Stimulated activated memory B cell treated with anti-CD40 and anti-IgM and Interleukin-4, amounts not matched to agents 10 μg/mL and 1 μg/mL and 100 μg/mL, for 72 hours (primary cell): Measurements from ENCODE around the gene LRFN2.

ENCODE experiments used
- ATAC-seq: fragments of 150-1000 bp; cut with Tn5 transposase; 2 replicates; pipeline ENCODE4 v1.10.0; 2021
- H3K27ac Mint-ChIP-seq: one replicate; pipeline ENCODE4 v1.8.0; 2022; ENCODE audit warnings: mild to moderate bottlenecking, mixed read lengths
- H3K27me3 Mint-ChIP-seq: one replicate; pipeline ENCODE4 v1.8.0; 2022; ENCODE audit warnings: mixed read lengths
- H3K36me3 Mint-ChIP-seq: one replicate; pipeline ENCODE4 v1.8.0; 2022; ENCODE audit warnings: mixed read lengths
- H3K4me1 Mint-ChIP-seq: one replicate; pipeline ENCODE4 v1.8.0; 2022; ENCODE audit warnings: mixed read lengths
- H3K4me3 Mint-ChIP-seq: one replicate; pipeline ENCODE4 v1.8.0; 2022; ENCODE audit warnings: mild to moderate bottlenecking, moderate library complexity, mixed read lengths
- H3K9me3 Mint-ChIP-seq: one replicate; pipeline ENCODE4 v1.8.0; 2022; ENCODE audit warnings: mixed read lengths

The LRFN2 gene

DNA sequence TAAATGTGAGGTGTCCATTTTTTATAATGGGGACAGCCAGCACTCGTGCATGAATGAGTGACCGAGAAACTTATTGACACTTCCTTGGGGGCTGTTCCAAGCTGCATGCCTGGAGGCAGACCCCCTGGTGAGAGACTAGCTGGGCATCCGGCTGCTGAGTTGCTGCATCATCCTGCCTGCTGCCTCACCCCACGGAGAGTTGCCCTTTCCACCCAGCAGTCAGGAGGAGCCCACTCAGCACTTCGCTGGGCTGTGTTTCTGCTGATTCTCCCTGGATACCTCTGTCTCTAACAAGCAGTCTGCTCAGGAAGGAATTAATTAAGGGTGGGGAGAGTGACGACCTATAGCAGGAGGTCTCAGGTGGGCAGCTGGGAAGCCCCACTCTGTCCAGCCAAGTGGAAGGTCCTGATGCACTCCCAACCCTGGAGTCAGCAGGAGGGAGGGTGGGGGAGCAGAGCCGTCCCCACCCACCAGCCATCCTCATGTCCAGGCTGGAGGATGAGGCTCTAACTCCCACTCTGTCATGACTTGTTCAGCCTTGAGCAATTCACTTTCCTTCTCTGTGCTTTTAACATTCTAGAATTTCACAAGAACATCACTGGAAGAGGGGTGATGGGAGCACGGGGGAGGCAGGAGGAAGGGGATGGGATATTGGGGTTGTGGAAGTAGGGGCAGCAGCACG lies 177.3 kb downstream of the LRFN2 start:
- ATAC-seq = no peak
- Mint-ChIP-seq H3K27ac (no peak overlapping the region), H3K27me3 (peaks cover 9% of the 10 kb centered on the region), H3K9me3 (no peaks in the 10 kb centered on the region), H3K4me3 (no peak overlapping the region), H3K4me1 (no peaks in the 10 kb centered on the region), H3K36me3 (no peaks in the 10 kb centered on the region)

DNA sequence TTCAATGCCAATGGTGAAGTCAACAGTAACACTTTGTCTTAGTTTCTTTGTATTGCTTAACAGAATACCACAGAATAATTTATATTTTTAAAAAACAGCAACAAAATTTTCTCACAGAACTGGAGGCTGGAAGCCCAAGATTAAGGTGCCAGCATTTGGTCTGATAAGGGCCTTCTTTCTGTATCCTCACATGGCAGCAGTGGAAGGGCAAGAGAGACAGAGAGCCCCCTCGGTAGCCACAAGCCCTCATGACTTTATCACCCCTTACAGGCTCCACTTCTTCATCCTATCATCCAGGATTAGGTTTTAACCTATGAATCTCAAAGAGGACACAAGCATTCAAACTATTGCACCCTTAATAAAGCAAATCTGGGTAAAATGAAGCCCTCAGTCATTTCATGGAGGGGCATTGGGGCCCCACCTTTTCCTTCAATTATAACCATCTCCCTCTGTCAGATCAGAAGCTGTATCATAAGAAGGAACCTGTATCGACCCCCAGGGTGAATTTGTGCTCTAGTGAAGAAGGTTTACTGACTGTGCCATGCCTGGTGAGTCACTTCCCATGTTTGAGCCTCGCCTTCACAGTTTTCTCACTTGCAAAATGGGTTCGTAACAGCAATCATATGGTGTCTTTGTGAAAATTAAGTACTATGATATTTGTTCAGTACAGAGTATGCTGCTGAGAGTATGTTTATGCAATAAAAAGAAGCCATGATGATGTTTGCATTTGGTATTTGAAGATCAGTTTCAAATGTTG lies 178.2 kb downstream of the LRFN2 start:
- no peaks in the 10 kb centered on the region for H3K4me1 Mint-ChIP-seq
- no peaks in the 10 kb centered on the region for H3K9me3 Mint-ChIP-seq
- H3K27ac Mint-ChIP-seq = no peak overlapping the region
- H3K4me3 Mint-ChIP-seq = no peak overlapping the region
- no peak for ATAC-seq
- peaks cover 9% of the 10 kb centered on the region for H3K27me3 Mint-ChIP-seq
- no peaks in the 10 kb centered on the region for H3K36me3 Mint-ChIP-seq

DNA sequence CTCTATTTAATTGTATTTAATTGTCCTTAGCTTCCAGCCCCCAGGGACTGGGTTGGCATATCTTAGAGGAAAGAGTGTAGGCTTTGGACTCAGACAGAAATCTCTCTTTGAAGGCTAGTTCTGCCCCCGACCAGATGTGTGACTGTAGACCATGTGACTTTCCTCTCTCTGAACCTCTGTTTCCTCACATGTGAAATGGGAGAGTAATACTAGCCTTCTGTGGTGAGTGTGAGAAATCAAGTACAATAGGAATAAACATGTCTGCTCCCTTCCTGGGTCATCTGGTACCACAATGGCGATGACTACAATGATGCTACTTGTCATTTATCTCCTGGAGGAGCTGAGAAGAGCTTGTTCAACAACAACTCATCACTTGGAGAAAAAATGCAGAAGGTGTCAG lies 179.9 kb downstream of the LRFN2 start:
- Mint-ChIP-seq H3K36me3 (no peaks in the 10 kb centered on the region), H3K27ac (no peak overlapping the region), H3K4me3 (no peak overlapping the region), H3K4me1 (no peaks in the 10 kb centered on the region), H3K27me3 (peaks cover 9% of the 10 kb centered on the region), H3K9me3 (no peaks in the 10 kb centered on the region)
- ATAC-seq = no peak

DNA sequence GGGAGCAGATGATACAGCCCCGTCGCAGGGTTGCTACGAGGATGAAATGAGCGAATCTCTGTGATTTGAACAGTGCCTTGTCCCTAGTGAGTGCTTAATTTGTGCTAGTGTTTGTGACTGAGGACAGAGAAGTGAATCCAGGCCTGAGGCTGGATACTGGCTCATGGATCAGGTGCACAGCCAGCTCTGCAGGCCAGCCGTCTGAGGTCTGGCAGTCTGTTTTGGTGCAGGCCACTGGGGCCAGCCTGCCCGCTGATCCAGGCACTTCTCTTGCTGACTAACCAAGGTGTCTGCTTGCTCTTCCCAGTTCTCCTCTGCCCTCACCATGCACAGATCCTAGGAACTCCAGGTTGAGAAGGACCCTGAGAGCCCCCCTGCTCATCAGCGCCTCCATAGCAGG lies 181.0 kb downstream of the LRFN2 start:
- Mint-ChIP-seq H3K9me3 (no peaks in the 10 kb centered on the region), H3K27me3 (peaks cover under 1% of the 10 kb centered on the region), H3K4me1 (no peaks in the 10 kb centered on the region), H3K4me3 (no peak overlapping the region), H3K27ac (no peak overlapping the region), H3K36me3 (no peaks in the 10 kb centered on the region)
- ATAC-seq = no peak

DNA sequence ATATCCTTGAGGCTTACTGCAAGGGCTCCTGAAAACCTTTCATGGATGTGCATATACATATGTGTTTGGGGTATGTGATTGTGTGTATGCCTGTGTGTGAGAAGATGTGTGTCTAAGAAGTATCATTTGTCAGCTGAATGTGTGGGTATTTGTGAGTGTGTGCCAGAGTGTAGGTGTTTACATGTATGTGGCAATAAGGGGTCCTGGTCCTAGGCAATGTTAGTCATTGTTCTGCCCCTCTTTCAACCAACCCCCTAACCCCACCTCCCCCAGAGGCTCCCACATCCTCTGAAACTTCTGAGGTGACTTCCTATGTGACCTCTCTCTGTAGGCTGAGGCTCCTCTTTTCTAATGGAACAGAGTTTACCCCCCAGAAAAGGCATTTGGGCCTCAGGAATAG lies 186.4 kb downstream of the LRFN2 start:
- Mint-ChIP-seq H3K36me3 (no peaks in the 10 kb centered on the region), H3K27me3 (no peaks in the 10 kb centered on the region), H3K27ac (no peak overlapping the region), H3K4me3 (no peak overlapping the region), H3K4me1 (no peaks in the 10 kb centered on the region), H3K9me3 (no peaks in the 10 kb centered on the region)
- ATAC-seq = no peak

DNA sequence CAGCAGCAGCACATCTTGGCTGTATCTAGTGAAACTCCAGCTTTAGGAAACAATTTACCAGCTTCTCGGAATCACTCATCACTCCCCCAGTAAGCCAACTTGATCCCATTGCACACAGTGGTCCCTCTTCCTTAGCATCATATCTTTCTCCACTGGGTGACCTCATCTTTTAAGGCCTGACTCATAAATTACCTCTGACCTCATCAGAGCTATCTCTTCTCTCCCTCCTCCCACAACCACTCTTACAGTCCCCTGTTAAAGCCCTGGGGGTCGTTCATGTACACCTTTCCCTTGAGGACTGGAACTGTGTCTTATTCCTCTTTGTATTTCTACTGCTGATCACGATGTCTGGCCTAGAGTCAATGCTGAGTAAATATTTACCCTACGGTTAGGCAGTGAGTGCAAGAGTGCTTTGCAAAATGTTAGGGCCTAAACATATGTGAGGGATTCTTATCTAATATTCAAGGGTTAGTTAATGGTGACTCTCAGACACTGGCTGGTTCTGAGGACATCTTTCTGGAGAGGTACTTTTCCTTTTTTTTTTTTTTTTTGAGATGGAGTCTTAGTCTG lies 187.2 kb downstream of the LRFN2 start:
- no peak for ATAC-seq
- no peak overlapping the region for H3K4me3 Mint-ChIP-seq
- no peak overlapping the region for H3K27ac Mint-ChIP-seq
- H3K36me3 Mint-ChIP-seq = no peaks in the 10 kb centered on the region
- H3K4me1 Mint-ChIP-seq = no peaks in the 10 kb centered on the region
- H3K9me3 Mint-ChIP-seq = no peaks in the 10 kb centered on the region
- no peaks in the 10 kb centered on the region for H3K27me3 Mint-ChIP-seq

DNA sequence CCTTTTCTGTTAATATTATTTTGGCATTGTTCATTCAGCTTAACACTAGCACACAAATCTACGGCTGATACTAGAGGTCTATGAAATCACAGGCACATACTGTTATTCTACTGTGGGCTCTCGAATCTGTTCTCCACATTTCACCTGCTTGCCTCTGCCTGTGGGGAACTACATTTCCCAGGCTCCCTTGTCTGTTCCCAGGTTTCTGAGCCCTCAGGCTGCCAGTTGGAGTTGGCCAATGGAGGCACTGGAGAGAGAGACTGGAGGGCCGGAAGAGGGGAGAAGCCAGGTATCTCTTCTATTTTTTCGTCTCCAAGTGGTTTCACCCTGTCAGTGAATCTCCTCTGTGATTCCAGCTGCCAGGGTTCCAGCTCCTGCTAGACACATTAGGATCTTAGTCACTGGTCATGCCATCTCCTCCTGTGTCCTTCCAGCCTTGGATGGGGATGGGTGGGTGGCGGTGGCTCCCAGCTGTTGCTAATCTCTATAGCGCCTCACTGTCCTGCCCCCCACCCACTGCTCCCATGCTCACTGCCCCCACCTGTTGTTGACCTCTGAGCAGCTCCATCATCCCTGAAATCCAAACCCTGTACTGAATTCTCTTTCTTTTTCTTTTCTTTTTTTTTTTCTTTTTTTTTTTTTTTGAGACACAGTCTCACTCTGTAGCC lies 188.2 kb downstream of the LRFN2 start:
- H3K9me3 Mint-ChIP-seq = no peaks in the 10 kb centered on the region
- H3K4me1 Mint-ChIP-seq = no peaks in the 10 kb centered on the region
- no peak overlapping the region for H3K4me3 Mint-ChIP-seq
- no peaks in the 10 kb centered on the region for H3K36me3 Mint-ChIP-seq
- H3K27ac Mint-ChIP-seq = no peak overlapping the region
- no peaks in the 10 kb centered on the region for H3K27me3 Mint-ChIP-seq
- ATAC-seq = no peak

DNA sequence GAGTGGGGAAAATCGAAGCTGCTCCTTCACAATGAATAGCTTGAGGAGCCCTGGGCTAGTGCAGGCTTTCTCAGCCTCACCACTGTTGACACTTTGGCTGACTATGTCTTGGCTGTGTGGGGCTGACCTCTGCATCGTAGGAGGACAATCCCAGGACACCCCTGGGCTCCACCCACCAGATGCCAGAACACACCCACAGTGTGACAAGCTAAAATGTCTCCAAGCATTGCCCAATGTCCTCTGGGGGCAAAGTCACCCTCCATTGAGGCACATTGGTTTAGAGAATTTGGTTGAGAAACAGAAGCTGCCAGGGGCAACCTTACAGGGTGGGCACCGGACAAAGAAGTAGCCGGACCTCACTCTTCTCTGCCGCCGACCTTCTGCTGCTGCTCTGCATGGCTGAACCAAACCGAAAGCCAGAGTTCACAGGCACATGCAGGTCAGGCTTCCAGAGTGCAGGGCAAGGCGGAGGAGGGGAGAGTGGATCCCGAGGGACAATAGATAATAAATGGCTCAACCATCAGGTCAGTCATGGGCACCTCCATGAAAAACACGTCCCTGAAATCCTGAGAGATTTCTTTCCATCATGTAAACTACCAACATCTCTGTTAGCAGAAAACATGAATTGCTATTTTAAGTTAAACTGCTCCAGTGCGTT lies 189.0 kb downstream of the LRFN2 start:
- no peaks in the 10 kb centered on the region for H3K4me1 Mint-ChIP-seq
- no peaks in the 10 kb centered on the region for H3K36me3 Mint-ChIP-seq
- H3K4me3 Mint-ChIP-seq = no peak overlapping the region
- ATAC-seq = no peak
- H3K9me3 Mint-ChIP-seq = no peaks in the 10 kb centered on the region
- H3K27me3 Mint-ChIP-seq = no peaks in the 10 kb centered on the region
- H3K27ac Mint-ChIP-seq = no peak overlapping the region

DNA sequence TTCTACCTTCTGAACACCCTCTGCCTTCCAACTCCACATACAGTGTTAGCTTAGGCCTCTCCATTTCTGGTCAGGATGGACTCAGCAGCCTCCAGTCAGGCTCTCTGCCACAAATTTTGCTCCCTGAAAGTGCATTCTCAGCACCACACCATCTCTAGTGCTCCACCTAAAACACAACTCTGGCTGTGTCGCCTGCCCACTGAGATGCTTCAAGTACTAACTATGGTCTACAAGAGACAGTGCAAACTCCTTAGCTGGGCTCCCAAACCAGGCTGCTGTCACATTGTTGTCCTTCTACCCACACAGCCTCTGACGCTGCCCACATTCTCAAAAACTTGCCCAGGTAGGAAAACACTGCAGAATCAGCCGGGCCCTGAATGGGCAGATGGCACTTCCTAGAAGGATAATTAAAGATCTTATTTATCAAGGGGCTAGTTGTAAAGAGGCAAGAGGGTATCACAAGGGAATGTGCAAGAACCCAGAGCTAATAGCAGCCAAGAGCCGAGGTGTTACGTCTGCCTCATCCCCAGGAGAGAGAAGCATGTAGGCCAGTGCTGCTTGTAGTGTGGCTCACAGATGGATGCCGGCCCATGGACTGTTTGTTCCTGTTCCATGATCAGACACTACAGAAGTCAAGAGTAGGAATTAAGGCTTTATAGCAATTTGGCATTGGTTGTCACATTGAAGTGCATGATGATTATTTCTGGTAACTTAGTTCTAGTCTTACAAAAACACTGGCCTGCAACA lies 189.7 kb downstream of the LRFN2 start:
- H3K27me3 Mint-ChIP-seq = no peaks in the 10 kb centered on the region
- no peak for ATAC-seq
- H3K4me3 Mint-ChIP-seq = no peak overlapping the region

DNA sequence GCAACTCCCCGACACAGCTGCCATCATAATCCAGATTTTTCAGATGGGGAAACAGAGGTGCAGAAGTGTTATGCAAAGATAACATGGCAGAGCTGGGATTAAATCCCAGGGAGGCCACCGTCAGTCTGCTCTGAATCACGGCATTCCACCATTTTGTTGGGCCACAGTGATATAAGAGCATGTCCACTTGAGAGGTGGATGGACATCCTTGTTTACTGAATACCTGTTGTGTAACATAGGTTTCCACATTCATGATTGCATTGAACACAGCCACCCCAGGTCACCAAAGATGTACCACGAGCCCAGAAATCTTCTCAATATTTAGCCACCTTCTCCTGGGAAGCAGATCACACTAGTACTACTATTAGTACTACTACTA lies 191.5 kb downstream of the LRFN2 start:
- Mint-ChIP-seq H3K27ac (no peak overlapping the region), H3K4me1 (no peaks in the 10 kb centered on the region), H3K4me3 (no peak overlapping the region), H3K27me3 (no peaks in the 10 kb centered on the region), H3K36me3 (no peaks in the 10 kb centered on the region), H3K9me3 (no peaks in the 10 kb centered on the region)
- ATAC-seq = no peak

More for the DNA sequence above, 189.7 kb downstream of the LRFN2 start:
- H3K27ac Mint-ChIP-seq = no peak overlapping the region
- no peaks in the 10 kb centered on the region for H3K9me3 Mint-ChIP-seq
- no peaks in the 10 kb centered on the region for H3K4me1 Mint-ChIP-seq
- no peaks in the 10 kb centered on the region for H3K36me3 Mint-ChIP-seq

DNA sequence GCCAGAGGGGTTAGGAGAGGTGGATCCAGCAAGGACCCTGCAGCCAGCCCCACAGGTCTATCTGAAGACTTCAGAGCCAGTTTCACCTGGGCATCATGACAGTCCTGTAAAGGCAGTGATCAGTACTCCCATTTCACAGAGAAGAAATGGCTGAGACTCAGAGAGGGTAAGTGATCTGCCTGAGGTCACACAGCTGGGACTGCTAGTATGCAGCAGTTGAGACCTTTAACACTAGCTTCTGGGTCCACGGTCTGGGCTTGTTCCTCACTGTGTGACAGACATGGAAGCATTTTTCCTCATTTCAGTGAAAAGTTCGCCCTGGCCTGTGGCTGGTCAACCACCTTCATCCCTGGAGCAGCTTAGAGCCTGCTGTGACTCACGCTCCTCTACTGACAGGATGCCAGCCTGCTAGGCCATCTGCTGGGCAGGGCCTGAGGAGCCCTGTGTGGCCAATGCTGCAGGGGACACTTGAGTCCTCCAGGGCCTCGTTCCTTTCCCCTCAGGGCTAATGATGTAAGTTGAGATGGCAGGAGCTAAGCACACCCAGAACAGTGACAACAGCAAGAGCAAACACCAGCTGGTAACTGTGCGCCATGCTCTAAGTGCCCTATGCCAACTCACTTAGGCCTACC lies 192.0 kb downstream of the LRFN2 start:
- Mint-ChIP-seq H3K4me1 (no peaks in the 10 kb centered on the region), H3K27me3 (peaks cover 3% of the 10 kb centered on the region), H3K9me3 (no peaks in the 10 kb centered on the region), H3K36me3 (no peaks in the 10 kb centered on the region), H3K4me3 (no peak overlapping the region), H3K27ac (no peak overlapping the region)
- no peak for ATAC-seq

DNA sequence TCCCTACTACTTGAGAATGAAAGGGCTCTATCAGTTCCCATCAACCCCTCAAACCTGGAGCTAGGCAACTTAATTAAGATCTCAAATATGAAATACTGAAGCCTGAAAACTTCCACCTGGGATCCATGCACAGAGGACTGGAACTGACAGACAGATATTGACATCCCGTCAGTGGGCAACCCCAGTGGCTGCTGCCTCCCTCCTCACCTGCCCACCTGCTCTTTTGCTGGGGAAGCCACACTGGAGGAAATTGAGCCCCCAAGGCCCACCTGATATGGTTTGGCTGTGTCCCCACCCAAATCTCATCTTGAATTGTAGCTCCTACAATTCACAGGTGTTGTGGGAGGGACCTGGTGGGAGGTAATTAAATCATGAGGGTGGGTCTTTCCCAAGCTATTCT lies 192.8 kb downstream of the LRFN2 start:
- peaks cover 11% of the 10 kb centered on the region for H3K27me3 Mint-ChIP-seq
- ATAC-seq = no peak
- H3K27ac Mint-ChIP-seq = no peak overlapping the region
- no peaks in the 10 kb centered on the region for H3K36me3 Mint-ChIP-seq
- H3K4me3 Mint-ChIP-seq = no peak overlapping the region
- H3K4me1 Mint-ChIP-seq = no peaks in the 10 kb centered on the region
- no peaks in the 10 kb centered on the region for H3K9me3 Mint-ChIP-seq

DNA sequence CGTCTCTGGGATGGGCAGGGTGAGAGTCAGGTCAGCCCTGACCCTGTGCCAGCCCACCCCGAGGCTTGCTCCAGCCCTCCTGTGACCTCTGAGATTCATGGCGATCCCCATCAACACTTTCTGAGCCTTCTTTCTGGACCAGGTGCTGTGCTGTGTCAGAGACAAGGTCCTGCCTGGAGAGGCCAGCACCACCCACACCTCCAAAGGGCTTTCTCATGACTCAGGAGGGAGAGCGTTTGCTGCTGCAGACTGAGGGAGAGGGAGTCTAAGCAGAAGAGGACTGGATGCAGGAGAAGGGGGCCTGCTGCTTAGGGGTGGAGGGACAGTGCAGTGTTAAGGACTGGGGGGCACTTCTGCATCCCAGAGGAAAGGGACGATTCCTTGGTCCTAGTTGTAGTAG lies 193.5 kb downstream of the LRFN2 start:
- H3K9me3 Mint-ChIP-seq = no peaks in the 10 kb centered on the region
- no peak overlapping the region for H3K27ac Mint-ChIP-seq
- no peaks in the 10 kb centered on the region for H3K4me1 Mint-ChIP-seq
- no peaks in the 10 kb centered on the region for H3K36me3 Mint-ChIP-seq
- no peak for ATAC-seq
- H3K27me3 Mint-ChIP-seq = peaks cover 13% of the 10 kb centered on the region
- H3K4me3 Mint-ChIP-seq = no peak overlapping the region

DNA sequence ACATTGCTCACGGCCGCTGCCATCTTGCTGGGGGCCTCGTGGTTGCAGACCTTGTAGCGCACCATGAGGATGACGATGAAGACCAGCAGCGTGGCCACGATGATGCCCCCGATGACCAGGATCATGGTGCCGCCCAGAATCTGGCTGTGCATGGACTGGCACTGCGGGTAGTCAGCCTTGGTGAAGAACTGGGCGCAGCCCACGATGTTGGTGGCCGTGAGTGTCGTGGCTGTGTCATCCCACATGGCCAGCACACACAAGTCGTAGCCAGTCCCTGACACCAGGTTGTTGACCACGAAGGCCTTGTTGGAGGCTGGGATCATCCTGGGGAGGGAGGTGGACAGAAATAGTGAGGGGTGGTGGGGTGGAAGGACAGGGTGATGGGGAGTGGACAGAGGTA lies 194.6 kb downstream of the LRFN2 start:
- Mint-ChIP-seq H3K4me1 (no peaks in the 10 kb centered on the region), H3K27me3 (peaks cover 19% of the 10 kb centered on the region), H3K9me3 (no peaks in the 10 kb centered on the region), H3K4me3 (no peak overlapping the region), H3K36me3 (no peaks in the 10 kb centered on the region), H3K27ac (no peak overlapping the region)
- ATAC-seq = no peak
